ENCODE results near the gene EAF1. TPM values are rescaled to one million over a fixed set of nuclear protein-coding genes. Genes with fewer than 3 reads are reported as not detected.

The EAF1 gene
- total and polyA plus RNA-seq, 2 donors (not counting 1 experiment from before 2014, with no cell fraction given), result 8.3 to 19.8 TPM

DNA sequence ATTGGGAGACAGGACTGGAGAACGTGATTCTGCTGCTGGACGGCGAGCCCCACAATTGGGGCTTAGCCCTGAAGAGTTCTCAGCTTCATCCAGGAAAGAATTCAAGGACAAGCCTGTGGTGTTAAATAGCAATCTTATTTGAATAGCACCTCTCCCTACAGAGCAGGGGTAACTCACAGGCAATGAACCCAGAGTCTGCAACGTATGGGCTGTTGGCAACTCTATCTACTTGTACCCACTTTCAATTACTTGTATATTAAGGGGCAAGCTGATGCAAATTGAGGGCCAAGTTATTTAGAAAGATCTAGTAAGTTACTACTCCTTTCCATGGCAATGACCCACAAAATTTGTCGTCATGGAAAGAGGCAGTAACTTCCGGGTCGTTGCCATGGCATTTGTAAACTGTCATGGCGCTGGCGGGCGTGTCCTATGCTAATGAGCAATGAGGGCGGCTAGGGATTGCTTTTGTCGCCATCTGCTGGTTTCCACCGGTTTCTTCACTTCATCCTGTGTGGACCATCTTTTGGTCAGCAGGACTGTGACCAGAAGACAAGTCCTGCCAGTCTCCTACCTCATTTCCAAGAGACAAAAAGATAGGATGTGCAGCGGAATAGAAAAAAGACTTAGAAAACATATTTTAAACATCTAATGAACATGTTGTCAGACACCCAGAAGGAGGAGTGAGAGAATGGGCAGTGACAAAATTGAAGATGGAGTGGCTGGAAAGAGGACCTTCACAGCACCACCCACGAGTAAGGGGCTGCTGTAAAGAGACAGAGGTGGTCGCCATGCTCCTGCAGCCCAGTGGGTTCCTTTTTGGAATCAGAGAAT, 49.2 kb upstream of the EAF1 start:
- no peaks in the 10 kb centered on the region for H4K20me1 ChIP-seq (ENCODE audit: control insufficient read depth, insufficient read depth, low read length, poor library complexity, severe bottlenecking)
- POLR2A ChIA-PET, result interaction anchor here (0.9 to 1.6 kb wide), 3 partner anchors 17 to 110 kb away, joined by 3 to 6 read pairs (median 4); no protein-coding TSS in a partner anchor
- peak overlapping the region in 1 of 5 experiments; percentile 9 for H3K4me3 ChIP-seq (ENCODE audit: control extremely low read depth in 1 of 5, extremely low read depth in 1 of 5, insufficient read depth in 1 of 5, low read depth in 2 of 5, low read length in 4 of 5)
- no peaks in the 10 kb centered on the region for H3K27me3 ChIP-seq (replicated peaks in 1 of 4; ENCODE audit: control extremely low read depth in 1 of 4, control insufficient read depth in 3 of 4, insufficient read depth in 4 of 4, low read length in 3 of 4)
- H3K4me2 ChIP-seq (replicated peaks; ENCODE audit: low read depth, low read length, poor library complexity, severe bottlenecking), result peak overlapping the region; percentile 47
- Mint-ChIP-seq H3K27ac (peak overlapping the region; percentile 95), H3K9me3 (ENCODE audit: insufficient read depth) (no peaks in the 10 kb centered on the region), H3K4me3 (peak overlapping the region; percentile 53), H3K4me1 (peaks cover 29% of the 10 kb centered on the region), H3K27me3 (no peaks in the 10 kb centered on the region)
- no peaks in the 10 kb centered on the region for H3K9me3 ChIP-seq (ENCODE audit: control extremely low read depth in 1 of 3, control insufficient read depth in 2 of 3, insufficient read depth in 1 of 3, low read length in 2 of 3)
- H3K9ac ChIP-seq (ENCODE audit: low read length), result no peak overlapping the region
- TF ChIP-seq, protein P1, sequence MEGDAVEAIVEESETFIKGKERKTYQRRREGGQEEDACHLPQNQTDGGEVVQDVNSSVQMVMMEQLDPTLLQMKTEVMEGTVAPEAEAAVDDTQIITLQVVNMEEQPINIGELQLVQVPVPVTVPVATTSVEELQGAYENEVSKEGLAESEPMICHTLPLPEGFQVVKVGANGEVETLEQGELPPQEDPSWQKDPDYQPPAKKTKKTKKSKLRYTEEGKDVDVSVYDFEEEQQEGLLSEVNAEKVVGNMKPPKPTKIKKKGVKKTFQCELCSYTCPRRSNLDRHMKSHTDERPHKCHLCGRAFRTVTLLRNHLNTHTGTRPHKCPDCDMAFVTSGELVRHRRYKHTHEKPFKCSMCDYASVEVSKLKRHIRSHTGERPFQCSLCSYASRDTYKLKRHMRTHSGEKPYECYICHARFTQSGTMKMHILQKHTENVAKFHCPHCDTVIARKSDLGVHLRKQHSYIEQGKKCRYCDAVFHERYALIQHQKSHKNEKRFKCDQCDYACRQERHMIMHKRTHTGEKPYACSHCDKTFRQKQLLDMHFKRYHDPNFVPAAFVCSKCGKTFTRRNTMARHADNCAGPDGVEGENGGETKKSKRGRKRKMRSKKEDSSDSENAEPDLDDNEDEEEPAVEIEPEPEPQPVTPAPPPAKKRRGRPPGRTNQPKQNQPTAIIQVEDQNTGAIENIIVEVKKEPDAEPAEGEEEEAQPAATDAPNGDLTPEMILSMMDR (IDR thresholded peaks at IDR 0.05), result peak; percentile 96
- no peak for TF ChIP-seq EZH2 (IDR thresholded peaks at IDR 0.05; ENCODE audit: borderline replicate concordance, insufficient read depth, low read depth, low read length, poor library complexity, severe bottlenecking)
- peak; percentile 90 for ATAC-seq (ENCODE audit: low read depth)
- peaks cover 37% of the 10 kb centered on the region in 2 donors for H3K4me1 ChIP-seq (ENCODE audit: control insufficient read depth in 2 of 2, insufficient read depth in 2 of 2, low read length in 2 of 2)
- H3K36me3 ChIP-seq (replicated peaks in 1 of 2; ENCODE audit: control extremely low read depth in 1 of 2, control insufficient read depth in 1 of 2, extremely low read depth in 1 of 2, insufficient read depth in 2 of 2, low read length in 1 of 2), result no peaks in the 10 kb centered on the region
- CTCF ChIA-PET, result interaction anchor here (0.6 to 6.8 kb wide), 23 partner anchors 9 to 172 kb away, joined by 3 to 137 read pairs (median 4); partner anchors contain the start of genes CAPN7 and SH3BP5
- DNase-seq, result peak; percentile 97
- peak overlapping the region; percentile 88 to 91 for H3K27ac ChIP-seq (ENCODE audit: low read length in 2 of 2)
- peaks cover 28% of the 10 kb centered on the region for H3K79me2 ChIP-seq (ENCODE audit: control insufficient read depth, insufficient read depth, low read length)
- WGBS (ENCODE audit: insufficient coverage), result 28% methylated on average over 9 of the region's 16 CpGs
- peak overlapping the region; percentile 16 for H2AFZ ChIP-seq (ENCODE audit: insufficient read depth, low read depth, low read length, poor library complexity, severe bottlenecking)
- intact Hi-C loops (cut with micrococcal nuclease), result loop anchor here (1.0 to 2.0 kb wide), 8 partner anchors 17 to 173 kb away; partner anchors contain the start of genes EAF1, METTL6 and SH3BP5

Measured in B cell (primary cell).